NCI-H82 treated with DMSO at 0.1 percent for 48 hours (cell line): ENCODE measurements around the gene VSIR.

Source experiments
- DNase-seq: peaks from one replicate; lab custom pipeline; 2025; ENCODE audit not compliant: unreplicated experiment; lab: John Stamatoyannopoulos, UW

The VSIR gene

DNA sequence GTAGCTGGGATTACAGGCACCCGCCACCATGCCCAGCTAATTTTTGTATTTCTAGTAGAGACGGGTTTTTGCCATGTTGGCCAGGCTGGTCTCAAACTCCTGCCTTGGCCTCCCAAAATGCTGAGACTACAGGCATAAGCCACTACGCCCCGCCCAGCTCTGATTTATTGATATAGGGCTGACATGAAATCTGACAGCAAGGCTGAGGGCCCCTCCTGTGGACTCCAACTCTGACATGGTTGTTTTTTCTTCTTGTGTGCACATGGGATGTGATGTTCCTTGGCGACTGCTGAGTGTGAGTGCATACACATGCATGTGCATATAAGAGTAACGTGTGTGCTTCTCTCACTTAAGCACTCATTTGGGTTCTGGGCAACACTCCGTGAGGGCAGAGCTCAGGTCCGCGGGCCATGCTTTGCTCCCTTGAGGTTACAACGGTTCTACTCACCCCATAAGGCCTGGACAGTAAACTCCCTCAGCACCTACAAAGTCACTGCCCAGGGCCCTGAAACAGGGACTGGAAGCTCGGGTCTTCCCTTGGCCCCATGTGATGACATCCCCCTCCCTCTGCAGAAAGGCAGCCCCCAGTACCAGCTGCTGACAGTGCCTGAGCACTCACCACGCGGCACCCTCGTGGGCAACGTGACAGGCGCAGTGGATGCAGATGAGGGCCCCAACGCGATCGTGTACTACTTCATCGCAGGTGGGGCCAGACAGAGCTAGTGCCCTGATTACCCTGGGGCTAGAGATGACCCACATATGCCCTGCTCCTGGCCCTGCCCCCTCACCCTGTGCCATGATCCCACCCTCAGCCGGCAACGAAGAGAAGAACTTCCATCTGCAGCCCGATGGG is 33.6 kb upstream of the VSIR start:
- DNase-seq, result no peak

DNA sequence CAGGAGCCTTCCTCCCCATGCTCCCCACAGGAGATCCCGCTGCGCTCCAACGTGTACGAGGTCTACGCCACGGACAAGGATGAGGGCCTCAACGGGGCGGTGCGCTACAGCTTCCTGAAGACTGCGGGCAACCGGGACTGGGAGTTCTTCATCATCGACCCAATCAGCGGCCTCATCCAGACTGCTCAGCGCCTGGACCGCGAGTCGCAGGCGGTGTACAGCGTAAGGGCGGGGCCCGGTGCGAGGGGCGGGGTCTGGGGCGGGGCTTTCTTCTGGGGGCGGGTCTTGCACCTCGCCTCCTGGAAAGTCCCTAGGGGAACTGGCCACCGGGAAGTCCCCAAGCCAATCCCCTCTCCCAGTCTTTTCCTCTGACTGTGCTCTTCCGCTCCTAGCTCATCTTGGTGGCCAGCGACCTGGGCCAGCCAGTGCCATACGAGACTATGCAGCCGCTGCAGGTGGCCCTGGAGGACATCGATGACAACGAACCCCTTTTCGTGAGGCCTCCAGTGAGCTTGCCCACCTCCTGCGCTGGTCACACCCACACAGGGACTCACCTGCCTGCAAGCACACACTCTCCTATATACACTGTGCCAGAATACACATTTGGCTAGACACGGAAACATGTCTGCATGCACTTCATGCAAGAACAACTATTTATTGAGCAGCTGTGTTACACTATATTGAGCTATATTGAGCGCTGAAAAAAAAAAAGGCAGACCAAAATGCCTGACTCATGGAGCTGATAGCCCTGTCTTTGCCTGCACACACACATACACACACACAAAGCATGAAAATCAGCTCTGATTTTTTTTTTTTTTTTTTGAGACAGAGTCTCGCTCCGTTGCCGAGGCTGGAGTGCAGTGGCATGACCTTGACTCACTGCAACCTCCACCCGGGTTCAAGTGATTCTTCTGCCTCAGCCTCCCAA is 32.7 kb upstream of the VSIR start:
- no peak for DNase-seq

DNA sequence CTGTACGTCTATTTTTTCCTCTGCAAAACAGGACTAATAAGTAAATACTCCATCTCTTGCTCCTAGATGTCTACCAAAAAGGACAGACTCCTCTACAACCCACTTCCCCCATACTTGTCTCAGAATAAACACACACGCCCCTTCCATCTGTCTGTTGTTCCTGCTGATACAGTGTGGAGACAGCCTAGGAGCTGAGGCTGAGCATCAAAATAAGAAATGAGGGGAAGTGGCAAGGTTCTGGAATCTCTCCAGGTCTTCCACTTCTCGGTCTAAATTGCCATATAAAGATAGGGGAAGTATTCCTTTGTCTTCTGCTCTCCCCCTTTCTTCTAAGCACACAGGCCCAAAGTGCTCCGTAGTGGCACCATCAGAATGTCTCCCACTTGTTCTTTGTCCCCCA is 30.8 kb upstream of the VSIR start:
- peak; percentile 4 for DNase-seq

DNA sequence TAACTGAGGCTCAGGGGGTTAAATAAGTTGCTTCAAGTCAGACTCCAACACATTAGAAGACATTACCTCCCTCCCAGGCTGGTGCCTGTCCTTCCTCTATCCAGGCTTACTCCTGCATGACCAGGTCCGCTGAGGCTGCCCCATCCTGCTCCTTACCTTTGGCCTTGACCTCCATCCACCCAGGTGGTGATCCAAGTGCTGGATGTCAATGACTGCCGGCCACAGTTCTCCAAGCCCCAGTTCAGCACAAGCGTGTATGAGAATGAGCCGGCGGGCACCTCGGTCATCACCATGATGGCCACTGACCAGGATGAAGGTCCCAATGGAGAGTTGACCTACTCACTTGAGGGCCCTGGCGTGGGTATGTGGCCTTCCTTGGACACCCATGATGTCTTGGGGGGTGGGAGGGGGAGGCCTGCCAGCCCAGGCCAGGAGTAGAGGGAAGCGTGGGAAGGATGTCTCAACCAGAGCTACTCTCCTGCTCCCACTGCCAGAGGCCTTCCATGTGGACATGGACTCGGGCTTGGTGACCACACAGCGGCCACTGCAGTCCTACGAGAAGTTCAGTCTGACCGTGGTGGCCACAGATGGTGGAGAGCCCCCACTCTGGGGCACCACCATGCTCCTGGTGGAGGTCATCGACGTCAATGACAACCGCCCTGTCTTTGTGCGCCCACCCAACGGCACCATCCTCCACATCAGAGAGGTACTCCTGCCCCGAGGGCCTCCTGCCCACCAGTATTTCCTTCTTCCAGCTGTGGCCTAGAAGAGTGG is 29.6 kb upstream of the VSIR start:
- DNase-seq, result no peak

DNA sequence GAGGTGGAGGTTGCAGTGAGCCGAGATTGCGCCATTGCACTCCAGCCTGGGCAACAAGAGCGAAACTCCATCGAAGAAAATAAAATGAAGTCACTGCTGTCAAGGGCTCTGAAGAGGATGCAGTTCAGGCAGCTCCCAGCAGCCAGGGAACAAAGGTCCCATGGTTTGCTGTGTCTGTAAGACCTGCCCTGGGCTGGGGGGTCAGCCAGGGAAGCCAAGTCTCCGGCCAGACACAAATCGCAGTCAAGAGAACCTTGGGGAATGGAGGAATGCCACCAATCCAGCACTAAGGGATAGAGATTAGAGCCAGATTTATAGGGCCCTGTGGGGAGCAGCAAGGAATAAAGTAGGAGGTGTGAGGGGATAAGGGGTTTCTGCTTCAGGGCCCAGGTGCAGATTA is 28.9 kb upstream of the VSIR start:
- DNase-seq, result no peak

DNA sequence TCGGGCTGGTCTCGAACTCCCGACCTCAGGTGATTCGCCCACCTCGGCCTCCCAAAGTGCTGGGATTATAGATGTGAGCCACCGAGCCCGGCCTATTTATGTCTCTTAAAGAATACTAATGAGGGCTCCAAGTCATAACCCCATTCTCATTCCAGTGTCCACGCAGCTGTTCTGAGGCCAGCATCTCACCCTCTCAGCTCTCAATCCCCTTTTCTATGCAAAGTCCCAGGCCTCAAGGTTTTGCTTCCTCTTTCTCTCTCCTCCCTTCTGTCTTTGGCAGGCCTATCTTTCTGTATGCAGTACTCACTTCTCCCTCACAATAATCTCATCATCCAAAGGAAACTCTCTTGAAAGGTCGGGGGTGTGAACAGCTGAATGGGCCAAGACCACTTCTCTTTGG is 28.0 kb upstream of the VSIR start:
- DNase-seq, result no peak

DNA sequence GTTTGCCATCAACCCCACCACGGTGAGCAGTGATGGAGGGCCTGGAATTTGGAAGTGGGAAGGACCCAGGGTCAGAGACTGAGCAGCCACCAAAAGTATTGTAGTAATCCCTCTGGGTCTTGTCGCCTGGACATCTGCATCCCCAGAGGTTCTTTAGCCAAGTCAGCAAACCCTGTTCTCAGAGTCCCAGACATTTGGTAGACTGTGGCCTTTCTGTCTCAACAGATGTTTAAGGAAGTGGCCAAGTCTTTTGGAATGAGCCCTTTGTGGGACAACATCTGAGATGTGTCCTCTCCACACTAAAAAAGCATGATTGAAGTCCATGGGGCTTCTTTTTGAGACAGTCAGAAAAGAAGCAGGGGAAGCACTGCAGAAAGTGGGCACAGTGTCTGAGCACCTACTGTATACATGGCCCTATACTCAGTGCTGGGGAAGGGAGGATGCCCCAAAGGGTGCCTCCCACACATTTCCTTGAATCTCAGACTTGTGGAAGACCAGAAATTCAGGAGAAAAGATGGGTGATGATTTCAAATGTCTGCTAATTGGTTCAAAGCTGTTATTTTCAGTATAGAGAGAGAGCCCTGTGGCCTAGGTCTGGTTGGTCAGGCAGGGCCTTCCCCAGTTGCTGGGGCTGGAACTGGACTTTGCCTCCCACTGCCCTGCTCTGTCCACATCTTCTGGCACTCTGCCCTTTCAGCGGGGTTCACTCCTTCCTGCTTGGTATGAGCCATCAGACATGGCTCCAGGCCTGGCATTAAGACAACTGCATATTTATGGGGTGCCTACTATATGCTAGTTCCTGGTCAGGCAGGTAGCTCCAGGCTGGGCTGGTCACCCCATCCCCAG is 26.5 kb upstream of the VSIR start:
- DNase-seq, result no peak

DNA sequence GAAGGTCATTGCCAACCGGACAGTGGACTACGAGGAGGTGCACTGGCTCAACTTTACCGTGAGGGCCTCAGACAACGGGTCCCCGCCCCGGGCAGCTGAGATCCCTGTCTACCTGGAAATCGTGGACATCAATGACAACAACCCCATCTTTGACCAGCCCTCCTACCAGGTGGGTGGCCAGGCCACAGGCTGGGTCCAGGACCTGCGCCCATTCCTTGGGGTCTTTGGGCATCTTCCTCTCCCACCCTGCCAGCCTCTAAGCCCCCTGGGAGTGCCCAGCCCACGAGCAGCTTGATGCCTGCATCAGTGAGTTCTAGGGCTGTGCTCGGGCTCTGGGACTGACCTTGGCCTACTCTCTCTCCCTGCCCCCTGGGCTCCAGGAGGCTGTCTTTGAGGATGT is 25.8 kb upstream of the VSIR start:
- DNase-seq, result no peak

DNA sequence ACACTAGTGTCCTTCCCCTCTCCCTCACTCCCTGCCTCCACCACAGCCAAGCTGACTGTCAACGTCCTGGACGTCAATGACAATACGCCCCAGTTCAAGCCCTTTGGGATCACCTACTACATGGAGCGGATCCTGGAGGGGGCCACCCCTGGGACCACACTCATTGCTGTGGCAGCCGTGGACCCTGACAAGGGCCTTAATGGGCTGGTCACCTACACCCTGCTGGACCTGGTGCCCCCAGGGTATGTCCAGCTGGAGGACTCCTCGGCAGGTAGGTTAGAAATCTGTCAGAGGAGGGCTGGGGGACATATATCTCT is 24.9 kb upstream of the VSIR start:
- DNase-seq, result no peak

DNA sequence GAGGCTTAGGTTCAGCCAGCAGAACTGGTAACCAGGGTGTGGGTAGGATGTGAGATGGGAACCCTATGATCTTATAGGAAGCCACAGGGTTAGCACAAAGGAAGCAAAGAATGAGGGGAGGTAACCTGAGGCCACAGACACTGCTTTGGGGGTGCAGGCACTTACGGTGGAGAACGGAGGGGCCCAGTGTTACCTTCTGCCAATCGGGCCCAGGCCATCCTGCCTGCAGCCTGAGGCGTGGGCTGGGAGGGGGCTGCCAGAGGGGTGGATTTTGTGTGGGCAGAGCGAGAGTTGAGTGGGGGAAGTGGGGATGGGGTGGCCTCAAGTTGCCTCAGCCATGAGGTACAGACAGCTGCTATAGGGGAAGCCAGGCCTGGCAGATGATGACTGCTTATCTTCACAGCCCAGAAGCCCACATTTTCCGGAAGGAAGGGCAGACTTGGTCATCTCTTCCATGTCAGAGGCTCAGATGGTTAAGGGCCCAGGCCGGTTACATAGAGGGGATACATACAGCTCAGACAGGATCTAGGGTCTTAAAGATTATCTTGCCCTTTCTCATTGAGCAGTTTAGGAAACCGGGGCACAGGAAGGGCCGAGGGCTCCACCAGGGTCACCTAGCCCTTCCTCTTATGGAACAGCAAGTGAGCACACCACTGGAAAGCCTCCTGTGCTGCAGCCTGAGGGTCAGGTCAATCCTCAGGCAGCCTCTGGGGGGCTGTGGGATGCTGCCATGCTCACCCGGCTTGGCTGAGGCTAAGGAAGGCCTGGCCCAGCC is 24.4 kb upstream of the VSIR start:
- no peak for DNase-seq

DNA sequence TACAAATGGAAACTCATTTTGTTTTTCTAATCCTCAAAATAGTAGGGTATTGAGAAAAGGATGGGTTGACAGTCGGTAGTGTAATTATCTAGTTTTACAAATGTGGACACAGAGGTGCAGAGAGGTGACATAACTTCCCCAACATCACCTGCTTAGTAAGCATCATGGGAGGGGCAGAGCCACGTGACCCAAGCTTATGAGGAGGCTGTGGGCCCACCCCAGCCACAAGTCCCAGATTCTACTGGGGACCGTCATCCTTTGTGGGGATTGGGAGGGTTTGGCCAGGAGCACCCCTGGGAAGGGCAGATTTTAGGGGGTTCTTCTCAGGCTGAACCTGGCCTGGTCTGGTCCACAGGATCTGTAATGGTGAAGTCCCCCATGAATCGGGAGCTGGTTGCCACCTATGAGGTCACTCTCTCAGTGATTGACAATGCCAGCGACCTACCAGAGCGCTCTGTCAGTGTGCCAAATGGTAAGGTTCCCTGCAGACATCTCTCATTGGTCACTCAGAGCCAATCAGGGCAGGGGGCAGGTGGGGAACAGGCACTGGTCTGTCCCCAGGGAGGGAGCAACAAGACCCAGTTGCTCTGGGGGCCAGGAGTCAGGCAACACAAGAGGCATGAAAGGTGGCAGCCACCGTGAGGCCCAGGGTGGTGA is 23.6 kb upstream of the VSIR start:
- no peak for DNase-seq

DNA sequence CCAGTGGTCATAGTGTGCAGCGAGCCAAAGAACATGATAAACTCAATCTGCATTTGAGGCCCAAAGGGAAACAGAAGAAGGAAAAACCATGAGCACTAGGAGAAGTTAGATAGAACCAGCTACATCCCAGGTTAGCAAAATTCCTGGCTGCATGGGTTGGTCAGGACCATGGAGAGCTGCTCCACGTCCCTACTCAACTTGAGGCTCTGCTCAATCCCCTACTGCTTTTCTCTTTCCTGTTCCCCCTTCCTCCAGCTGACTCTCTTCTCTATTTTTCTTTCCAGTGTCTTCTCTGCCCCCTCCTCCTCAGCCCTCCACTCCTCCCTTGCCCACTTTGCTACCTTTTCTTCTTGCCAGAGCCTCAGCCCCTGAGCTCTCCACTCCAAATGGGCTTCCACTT is 21.9 kb upstream of the VSIR start:
- no peak for DNase-seq

DNA sequence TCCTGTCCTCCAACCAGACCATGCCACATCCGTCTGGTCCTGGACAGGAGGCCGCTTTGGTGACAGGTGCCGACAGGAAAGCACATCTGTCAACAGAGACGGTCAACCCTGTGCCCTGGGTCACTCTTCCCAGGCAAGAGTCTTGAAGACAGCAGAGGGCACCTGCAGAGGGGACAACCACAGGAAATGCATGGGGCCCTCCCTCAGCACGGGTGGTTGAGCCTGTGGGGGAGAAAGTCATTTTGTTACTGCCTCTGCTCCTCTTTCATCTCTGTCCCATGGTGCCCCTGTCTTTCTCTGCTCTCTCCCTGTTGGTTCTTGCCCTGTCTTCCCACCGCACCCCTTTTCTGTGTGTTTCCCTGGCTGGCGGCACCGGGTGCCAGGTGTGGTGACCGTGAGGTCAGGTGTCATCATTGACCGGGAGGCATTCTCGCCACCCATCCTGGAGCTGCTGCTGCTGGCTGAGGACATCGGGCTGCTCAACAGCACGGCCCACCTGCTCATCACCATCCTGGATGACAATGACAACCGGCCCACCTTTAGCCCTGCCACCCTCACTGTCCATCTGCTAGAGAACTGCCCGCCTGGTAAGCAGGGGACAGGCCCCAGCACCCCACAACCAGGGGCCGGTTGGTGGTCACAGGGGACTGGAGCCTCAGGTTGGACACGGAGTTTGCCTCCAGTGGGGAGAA is 17.6 kb upstream of the VSIR start:
- no peak for DNase-seq

DNA sequence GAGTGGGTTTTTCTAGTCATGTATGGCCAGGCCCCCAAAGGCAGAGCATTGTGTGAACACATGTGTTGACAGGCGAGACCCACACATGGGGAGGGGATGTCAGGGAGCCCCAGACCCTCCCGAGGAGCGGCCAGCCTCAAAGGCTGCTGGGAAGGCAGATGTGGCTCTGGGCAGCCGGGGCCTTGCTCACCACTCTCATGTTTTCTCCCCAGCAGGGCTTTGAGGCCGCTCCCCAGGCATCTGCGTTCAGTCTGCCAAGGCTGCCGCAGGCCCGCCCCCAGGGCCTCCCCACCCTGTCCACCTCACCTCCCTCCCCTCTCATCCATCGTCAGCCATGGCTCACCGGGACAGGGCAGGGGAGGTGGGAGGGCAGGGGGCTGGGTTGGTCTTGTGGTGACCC is 16.6 kb upstream of the VSIR start:
- no peak for DNase-seq

DNA sequence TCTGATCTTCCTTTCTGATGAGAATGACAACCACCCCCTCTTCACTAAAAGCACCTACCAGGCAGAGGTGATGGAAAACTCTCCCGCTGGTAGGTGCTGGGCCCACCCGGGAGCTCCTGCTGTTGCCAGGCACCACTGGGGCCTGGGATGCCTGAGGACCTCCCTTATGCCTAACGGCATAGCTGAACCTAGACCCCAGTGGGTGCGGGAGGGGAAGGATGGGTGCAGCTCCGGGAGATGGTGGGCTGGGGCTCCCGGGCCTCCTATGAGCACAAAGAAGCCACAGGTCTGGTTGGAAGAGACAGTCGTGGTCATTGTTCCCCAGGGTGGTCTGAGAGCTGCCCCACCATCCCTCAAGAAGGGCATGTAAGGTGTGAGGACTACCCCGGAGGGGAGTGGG is 15.6 kb upstream of the VSIR start:
- no peak for DNase-seq

DNA sequence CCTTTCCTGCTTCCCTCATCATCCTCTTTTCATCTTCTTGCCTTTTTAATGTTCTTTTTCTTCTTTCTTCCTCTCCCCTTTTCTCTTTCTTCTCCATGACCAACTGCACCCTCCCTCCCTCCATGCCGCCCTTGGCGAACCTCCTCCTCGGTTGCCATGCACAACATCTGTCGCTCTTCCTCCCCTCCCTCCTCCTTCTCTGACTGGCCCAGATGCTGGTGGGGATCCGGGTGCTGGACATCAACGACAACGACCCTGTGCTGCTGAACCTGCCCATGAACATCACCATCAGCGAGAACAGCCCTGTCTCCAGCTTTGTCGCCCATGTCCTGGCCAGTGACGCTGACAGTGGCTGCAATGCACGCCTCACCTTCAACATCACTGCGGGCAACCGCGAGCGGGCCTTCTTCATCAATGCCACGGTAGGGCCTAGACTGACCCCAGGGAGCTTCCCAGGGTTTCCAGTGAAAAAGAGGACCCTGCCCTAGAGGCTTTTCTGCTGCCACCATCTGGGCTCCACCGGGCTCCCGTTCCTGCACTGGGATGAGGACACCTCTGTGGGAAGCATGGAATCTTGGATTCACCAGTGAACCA is 11.5 kb upstream of the VSIR start:
- DNase-seq, result no peak

DNA sequence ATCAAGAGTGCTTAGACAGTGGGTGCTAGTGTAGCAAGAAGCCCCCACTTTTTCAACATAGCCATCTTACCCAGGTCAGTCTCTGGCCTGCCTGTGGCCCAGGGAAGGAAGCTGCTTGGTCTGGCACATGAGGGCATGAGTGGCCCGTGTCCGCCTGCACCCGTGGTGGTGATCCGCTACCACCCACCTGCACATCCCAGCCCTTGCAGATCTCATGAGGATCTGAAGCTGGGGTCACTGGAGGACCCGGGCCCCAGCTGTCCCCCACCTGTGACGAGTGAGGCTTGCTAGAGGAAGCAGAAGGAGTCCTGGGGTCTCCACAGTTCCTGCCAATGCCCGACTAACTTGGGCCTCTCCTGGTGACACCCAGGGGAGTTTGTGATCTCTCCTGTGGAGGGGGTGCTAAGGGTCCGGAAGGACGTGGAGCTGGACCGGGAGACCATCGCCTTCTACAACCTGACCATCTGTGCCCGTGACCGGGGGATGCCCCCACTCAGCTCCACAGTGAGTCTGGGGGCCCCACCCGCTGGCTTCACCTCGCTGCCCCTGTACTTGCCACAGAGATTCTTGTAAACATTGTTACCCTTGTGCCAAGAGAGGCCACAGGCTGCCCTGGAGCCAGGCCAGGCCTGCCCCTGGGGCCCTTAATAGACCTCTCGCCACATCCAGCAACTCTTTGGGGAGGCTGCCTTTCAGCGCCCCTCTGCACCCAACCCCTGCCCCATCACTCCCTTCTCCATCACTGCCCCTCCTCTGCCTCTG is 10.8 kb upstream of the VSIR start:
- no peak for DNase-seq
